ENCODE measurements around the gene GPR55.

GPR55 gene

DNA sequence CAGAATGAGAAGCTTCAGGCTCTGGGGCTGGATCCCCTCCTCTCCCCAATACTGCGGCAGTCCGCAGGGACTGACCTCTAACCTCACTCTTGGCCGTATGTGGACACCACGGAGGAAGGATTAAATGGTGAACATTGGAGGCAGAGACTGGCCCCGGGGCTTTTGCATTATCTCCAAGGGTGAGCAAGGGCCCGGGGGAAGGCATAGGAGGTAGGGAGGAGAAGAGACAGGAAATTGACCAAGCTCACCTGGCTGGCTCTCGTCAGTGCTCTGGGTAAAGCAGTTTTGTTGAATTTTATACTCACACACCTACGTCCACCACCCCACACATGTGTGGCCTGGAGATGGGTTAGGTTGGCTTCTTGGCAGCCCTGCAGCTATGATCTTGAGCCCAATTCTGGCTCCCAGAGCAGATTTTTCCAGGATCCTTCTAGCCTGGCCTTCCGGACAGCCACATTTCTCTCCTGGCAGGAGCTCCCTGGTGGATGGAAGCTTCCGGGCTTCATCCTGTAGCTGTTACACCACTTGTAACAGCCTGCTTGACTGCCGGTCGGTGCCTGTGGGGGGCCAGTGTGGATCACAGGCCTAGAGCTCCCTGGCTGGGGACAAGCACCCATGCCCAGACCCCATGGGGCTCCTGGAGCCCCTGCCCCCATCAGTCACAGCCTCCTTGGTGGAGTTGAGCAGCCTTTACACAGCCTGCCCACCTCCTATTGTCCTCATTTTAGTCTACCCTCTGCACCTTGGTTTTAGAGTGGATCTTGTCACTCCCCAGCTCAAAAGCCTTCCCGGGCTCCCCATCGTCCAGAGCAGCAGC lies 52.7 kb downstream of the GPR55 start:
- Histone ChIP-seq H3K9ac (ENCODE audit: low read depth, low read length) (no peak overlapping the region), H3K36me3 (ENCODE audit: insufficient read depth, low read length) (no peaks in the 10 kb centered on the region), H3K4me2 (ENCODE audit: low read length) (no peak overlapping the region), H3K4me1 (ENCODE audit: control insufficient read depth, insufficient read depth, low read length) (peaks cover under 1% of the 10 kb centered on the region), H3K9me3 (replicated peaks; ENCODE audit: low read length) (no peaks in the 10 kb centered on the region), H3K4me3 (ENCODE audit: low read length) (no peak overlapping the region), H3K27me3 (ENCODE audit: control insufficient read depth, insufficient read depth, low read length) (no peaks in the 10 kb centered on the region)

DNA sequence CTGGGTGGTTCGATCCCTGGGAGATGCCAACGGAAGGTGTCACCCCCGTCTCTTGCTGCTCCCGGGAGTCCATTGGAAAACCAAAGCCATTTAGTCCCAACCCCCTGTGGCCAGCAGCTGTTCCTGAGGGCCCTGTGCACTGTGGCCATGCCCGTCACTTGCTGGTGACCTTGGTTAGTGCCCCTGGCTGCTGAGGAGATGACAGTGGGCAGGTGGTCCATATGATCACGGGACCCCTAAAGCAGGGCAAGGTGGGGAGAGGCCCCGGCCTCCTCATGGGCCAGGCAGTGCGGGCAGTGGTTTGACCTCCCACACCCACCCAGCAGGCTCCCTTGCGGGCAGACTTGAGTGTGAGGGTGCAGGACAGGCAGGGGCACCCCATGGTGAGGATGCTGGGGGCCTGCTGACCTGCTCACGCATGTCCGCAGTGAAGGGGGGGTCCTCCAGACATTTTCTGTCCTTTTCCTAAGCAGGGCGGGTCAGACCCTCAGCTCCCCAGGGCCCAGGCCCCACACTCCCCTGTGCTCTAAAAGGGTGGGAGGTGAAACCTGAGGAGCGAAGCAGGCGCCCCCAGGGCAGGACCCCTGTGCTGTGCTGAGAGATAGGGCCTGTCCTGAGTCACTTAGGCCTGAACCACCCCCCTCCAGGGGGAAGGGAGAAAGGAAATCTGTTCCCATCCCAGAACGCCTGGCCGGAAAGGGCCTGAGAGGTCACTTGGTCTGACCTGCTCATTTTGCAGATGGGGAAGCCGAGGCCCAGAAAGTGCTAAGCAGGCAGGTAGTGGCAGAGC lies 53.5 kb downstream of the GPR55 start:
- H3K4me2 ChIP-seq (ENCODE audit: low read length), result no peak overlapping the region
- H3K9me3 ChIP-seq (replicated peaks; ENCODE audit: low read length), result no peaks in the 10 kb centered on the region
- peaks cover 7% of the 10 kb centered on the region for H3K4me1 ChIP-seq (ENCODE audit: control insufficient read depth, insufficient read depth, low read length)
- H3K4me3 ChIP-seq (ENCODE audit: low read length), result no peak overlapping the region
- no peak overlapping the region for H3K9ac ChIP-seq (ENCODE audit: low read depth, low read length)
- H3K36me3 ChIP-seq (ENCODE audit: insufficient read depth, low read length), result no peaks in the 10 kb centered on the region
- no peaks in the 10 kb centered on the region for H3K27me3 ChIP-seq (ENCODE audit: control insufficient read depth, insufficient read depth, low read length)

DNA sequence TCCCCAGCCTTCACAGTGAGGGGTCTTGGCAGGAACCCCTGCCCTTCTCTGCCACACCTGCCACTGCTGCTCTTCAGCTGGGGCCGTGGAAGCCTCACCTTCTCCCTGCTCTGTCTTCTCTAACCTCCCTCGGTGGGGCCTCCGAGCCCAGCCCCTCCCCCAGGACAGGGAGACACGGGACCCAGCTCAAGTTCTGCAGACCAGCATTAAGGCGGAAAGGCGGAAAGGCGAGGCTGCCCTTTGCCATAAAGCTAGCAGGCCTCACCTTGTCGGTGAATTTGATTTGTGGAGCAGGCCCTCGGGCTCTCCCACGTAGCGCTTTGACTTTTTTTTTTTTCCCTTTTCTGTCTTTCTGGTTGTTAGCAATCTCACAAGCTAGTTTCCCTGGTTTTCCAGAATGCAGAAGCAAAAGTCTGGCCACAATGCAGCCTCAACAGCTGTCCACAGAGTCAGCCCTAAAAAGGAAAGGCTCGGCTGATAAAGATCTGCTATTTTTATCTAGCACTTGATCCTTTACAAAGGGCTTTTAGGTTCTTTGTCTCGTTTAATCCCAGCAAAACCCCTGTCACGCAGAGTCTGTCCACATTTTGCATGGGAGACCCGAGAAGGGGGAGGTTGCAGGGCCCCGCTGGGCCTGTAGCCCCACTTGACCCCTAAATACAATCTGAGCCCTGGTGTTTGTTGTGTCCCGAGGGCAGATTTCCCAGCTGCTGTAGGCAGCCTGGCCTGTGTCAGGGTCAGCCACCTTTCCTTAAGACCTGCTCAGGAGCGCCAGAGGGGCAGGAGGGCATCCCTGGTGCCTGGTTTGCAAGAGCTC lies 54.3 kb downstream of the GPR55 start:
- Histone ChIP-seq H3K27me3 (ENCODE audit: control insufficient read depth, insufficient read depth, low read length) (no peaks in the 10 kb centered on the region), H3K9me3 (replicated peaks; ENCODE audit: low read length) (no peaks in the 10 kb centered on the region), H3K4me1 (ENCODE audit: control insufficient read depth, insufficient read depth, low read length) (peaks cover 7% of the 10 kb centered on the region), H3K4me3 (ENCODE audit: low read length) (no peak overlapping the region), H3K9ac (ENCODE audit: low read depth, low read length) (no peak overlapping the region), H3K4me2 (ENCODE audit: low read length) (no peak overlapping the region), H3K36me3 (ENCODE audit: insufficient read depth, low read length) (no peaks in the 10 kb centered on the region)

DNA sequence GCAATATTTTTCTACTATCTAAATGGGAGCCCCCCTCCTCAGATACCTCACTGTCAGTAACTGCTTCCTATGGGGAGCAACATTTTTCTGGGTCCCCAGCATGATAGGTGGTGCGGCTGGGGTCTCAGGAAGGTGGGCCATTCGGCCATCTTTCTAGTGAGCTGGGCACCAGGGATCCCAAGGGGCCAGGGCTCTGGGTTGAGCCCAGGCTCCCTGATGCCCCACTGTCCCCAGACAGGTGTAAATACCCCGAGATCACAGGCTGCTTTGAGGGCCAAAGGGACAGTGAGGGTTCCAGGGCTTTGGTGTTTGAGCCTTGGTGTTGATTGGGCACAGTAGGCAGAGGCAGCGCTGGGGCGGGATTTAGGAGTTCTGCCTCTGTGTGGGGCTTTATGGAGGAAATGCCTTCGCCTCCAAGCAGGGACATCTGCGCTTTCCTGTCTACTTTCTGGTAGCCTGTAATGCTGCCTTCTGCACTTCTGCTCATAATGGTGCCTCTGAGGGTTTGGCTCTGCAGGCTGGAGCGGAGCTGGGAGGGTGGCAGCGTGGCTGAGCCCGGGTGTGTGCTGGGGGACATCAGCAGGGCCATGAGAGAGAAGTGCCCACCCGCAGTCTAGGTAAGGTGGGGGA lies 55.0 kb downstream of the GPR55 start:
- Histone ChIP-seq H3K4me3 (ENCODE audit: low read length) (no peak overlapping the region), H3K4me2 (ENCODE audit: low read length) (no peak overlapping the region), H3K9ac (ENCODE audit: low read depth, low read length) (no peak overlapping the region), H3K27me3 (ENCODE audit: control insufficient read depth, insufficient read depth, low read length) (no peaks in the 10 kb centered on the region), H3K9me3 (replicated peaks; ENCODE audit: low read length) (no peaks in the 10 kb centered on the region), H3K36me3 (ENCODE audit: insufficient read depth, low read length) (no peaks in the 10 kb centered on the region), H3K4me1 (ENCODE audit: control insufficient read depth, insufficient read depth, low read length) (peaks cover 7% of the 10 kb centered on the region)

DNA sequence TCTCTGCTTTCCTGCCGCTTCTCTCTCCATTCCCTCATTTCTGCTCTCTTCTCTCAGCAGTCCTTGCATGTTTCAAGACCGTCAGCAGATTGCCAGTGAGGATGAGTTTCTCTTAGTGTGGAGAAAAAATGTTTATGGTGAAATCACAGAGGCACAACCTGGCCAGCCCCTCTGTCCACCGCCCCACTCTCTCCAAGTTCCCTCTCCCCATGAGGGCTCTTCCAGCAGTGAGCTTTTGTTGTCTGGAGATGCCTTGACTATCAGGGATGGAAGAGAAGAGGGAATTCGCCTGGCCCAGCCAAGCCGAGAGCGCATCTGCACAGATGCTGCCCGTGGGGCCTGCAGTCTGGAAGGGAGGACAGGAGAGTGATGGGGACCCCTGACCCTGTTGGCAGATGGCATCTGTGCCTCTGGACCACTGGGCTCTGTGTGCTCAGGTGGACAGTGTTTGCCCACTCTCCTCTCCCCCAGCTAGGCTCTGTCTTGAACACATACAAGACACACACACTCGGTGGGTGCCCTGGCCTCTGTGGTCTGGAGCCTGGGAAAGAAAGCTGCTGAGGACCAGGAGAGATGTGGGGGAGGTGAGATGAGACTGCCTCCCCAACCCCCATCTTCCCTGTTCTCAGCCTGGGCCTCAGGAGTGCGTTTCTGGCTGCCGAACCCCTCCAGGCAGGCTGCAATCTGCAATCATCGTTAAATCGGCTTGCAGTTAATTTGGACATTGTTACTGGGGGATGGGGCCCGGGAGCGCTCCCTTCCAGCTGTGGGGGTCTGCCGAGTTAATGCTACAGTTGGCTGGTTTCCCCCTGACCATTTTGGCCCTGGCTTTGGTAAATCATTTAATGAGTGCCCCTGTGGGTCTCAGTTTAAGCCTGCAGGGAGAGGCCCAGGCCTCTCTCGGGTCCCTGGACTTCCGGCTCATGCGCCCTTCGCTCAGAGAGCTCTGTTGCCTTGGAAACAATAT lies 55.8 kb downstream of the GPR55 start:
- Histone ChIP-seq H3K9ac (ENCODE audit: low read depth, low read length) (no peak overlapping the region), H3K27me3 (ENCODE audit: control insufficient read depth, insufficient read depth, low read length) (no peaks in the 10 kb centered on the region), H3K36me3 (ENCODE audit: insufficient read depth, low read length) (no peaks in the 10 kb centered on the region), H3K4me1 (ENCODE audit: control insufficient read depth, insufficient read depth, low read length) (peaks cover 10% of the 10 kb centered on the region), H3K9me3 (replicated peaks; ENCODE audit: low read length) (no peaks in the 10 kb centered on the region), H3K4me3 (ENCODE audit: low read length) (no peak overlapping the region), H3K4me2 (ENCODE audit: low read length) (no peak overlapping the region)

DNA sequence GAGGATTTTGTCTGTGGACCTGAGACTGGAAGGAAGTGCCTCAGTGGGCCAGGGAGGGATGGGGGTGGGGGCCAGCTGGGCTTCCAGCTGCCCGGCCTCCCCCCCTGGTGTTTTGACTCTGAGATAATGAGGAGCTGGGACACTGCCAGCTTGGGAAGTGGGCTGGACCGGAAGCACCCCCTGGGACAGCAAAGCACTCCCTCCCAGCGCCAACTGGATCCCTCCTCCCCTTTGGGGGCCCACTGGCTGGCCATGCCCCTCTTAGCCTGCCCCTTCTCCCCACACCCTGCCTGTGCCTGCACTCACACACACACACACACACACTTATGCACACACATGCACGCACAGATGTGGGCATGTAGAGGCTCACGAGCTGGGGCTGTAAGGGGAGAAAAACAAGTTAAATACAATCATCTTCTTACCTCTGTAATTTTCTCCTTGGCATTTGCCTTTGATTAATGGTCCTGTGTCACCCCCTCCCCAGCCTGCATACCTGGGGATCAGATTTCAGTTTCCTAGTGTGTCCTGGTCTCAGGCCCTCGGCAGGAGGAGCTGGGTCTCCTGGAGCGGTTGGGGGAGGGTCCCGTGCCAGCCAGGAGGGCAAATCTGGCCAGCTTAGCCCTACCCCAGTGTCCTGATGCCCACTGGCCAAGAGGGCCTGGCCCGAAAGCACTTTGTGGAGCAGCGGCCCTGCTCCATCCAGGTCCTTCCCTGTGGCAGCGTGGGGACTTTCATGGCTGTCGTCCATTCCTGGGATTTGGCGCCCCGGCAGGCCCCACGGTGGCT lies 56.7 kb downstream of the GPR55 start:
- Histone ChIP-seq H3K36me3 (ENCODE audit: insufficient read depth, low read length) (no peaks in the 10 kb centered on the region), H3K27me3 (ENCODE audit: control insufficient read depth, insufficient read depth, low read length) (peaks cover 4% of the 10 kb centered on the region), H3K4me1 (ENCODE audit: control insufficient read depth, insufficient read depth, low read length) (peaks cover 11% of the 10 kb centered on the region), H3K4me2 (ENCODE audit: low read length) (no peak overlapping the region), H3K9ac (ENCODE audit: low read depth, low read length) (no peak overlapping the region), H3K4me3 (ENCODE audit: low read length) (no peak overlapping the region), H3K9me3 (replicated peaks; ENCODE audit: low read length) (no peaks in the 10 kb centered on the region)

DNA sequence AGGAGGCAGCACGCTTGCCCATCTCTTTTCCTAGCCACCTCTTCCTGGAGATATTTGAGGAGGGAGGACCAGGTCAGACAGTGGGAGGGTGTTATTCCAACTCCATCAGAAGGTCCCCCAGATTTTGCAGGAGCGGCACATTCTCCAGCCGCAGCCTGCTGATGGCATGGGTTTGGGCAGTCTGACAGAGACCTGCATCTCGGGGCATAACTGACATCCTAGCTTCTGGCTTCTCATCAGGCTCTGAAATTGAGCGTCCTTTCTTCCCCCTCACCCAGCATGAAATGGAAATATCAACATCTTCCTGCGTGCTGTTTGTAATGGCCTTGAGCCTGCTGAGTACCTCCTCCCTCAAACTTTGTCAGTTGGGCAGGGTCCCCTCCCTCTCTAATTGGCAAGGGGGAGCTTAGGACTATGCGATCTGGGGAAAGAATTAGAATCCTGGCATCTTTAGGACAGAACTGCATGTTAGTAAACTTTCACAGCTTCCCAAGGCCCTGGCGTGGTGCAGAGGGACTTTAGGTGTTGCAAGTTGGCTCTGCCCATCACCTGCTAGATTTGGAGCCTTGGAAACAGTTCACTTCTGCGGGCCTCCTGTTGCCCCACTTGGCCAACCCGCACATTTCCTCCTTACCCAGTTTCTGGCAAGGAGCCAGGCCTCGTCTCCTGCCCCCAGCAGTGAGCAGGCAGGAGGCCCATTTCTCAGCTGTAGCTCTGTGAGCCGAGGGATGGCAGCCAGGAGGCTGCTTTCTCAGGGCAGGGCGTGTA lies 58.1 kb downstream of the GPR55 start:
- Histone ChIP-seq H3K4me1 (ENCODE audit: control insufficient read depth, insufficient read depth, low read length) (peaks cover 11% of the 10 kb centered on the region), H3K9ac (ENCODE audit: low read depth, low read length) (no peak overlapping the region), H3K9me3 (replicated peaks; ENCODE audit: low read length) (no peaks in the 10 kb centered on the region), H3K27me3 (ENCODE audit: control insufficient read depth, insufficient read depth, low read length) (peaks cover 18% of the 10 kb centered on the region), H3K4me2 (ENCODE audit: low read length) (no peak overlapping the region), H3K36me3 (ENCODE audit: insufficient read depth, low read length) (no peaks in the 10 kb centered on the region), H3K4me3 (ENCODE audit: low read length) (no peak overlapping the region)

DNA sequence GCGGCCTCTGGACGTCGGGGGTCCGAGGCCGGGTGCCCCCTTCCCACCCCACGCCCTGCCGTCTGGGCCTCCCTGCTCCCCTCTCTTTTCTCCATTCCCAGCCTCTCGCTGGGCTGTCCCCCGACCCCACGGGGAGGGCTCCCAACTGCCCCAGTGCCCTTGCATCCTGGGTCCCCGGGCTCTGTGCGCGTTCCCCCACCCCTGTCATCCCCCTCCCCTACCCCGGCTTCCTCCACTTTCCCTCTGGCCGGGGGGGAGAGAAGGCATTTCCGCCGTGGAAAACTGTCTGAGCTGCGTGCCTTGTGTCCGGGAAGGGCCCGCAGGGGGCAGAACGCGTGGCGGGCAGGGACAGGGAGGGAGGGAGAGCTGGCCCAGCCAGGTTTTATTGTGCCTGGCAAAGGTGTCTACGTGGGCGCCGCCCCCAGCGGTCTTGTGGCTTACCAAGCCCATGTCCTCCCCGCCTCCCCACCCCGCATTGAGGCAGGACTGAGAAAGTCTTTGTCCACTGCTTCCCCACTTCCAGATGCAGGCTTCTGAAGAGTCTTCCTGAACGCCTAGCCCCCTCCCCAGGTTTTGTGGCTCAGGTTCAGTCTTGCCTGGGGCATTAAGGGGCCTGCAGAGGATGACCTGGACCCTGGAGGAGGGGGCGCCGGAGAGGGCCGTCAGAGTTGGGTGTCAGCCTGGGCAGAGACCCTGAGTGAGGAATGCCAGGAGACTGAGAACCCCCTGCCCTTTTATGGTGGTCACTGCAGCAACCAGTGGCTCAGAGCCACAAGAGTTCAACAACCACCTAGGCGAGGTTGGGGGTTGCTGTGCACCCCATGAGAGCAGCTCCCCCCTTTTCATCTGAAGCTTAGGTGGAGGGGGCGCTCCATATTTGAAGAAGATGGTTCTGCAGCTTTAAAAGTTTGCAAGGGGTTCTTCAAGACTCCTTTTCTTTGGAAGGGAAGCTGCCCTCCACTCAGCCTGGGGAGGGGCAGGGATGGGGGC lies 59.0 kb downstream of the GPR55 start:
- Histone ChIP-seq H3K4me1 (ENCODE audit: control insufficient read depth, insufficient read depth, low read length) (peaks cover 11% of the 10 kb centered on the region), H3K4me2 (ENCODE audit: low read length) (peak overlapping the region; percentile 97), H3K4me3 (ENCODE audit: low read length) (peak overlapping the region; percentile 45), H3K27me3 (ENCODE audit: control insufficient read depth, insufficient read depth, low read length) (peaks cover 27% of the 10 kb centered on the region), H3K36me3 (ENCODE audit: insufficient read depth, low read length) (no peaks in the 10 kb centered on the region), H3K9me3 (replicated peaks; ENCODE audit: low read length) (no peaks in the 10 kb centered on the region), H3K9ac (ENCODE audit: low read depth, low read length) (no peak overlapping the region)

Measured in skeletal muscle satellite cell (primary cell).